ENCODE results near the gene IGF2BP1.
"Not testable (repeated sequence)": the region's sequence is repeated elsewhere in the genome, so short reads cannot be mapped to it uniquely, and the experiment has no call there.

Gene IGF2BP1

GRCh38 chr17:49055181-49055927 is 58.2 kb downstream of the IGF2BP1 start:
- DNase-seq = no peak

DNA sequence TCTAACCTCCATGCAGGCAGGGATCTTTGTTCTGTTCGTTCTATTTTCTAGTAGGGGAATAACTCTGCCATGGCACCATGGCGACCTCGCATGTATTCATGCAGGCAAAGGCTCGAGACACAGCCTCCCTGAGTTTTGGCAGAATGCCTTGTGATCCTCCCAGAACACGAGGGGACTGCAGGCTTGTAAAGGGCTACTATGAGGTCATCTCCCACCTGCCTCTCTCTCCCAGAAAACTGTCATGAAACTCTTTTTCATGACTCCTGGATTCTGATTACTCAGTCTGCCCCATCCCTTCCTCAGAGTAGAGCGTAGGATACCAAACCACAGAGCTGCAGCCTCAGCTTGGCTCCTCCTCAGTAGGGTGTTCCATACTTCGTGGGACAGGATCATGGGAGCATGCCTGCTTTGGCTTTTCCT is 64.3 kb downstream of the IGF2BP1 start:
- DNase-seq = no peak

GRCh38 chr17:49063652-49064051 is 66.5 kb downstream of the IGF2BP1 start:
- DNase-seq = no peak

- DNase-seq = no peak
Observed at GRCh38 chr17:49067163-49067562, 70.0 kb downstream of the IGF2BP1 start.

GRCh38 chr17:49069585-49070273 is 72.5 kb downstream of the IGF2BP1 start:
- no peak for DNase-seq

GRCh38 chr17:49071106-49071505 is 73.9 kb downstream of the IGF2BP1 start:
- no peak for DNase-seq

- DNase-seq = no peak
Observed at GRCh38 chr17:49074851-49075540, 77.8 kb downstream of the IGF2BP1 start.

DNA sequence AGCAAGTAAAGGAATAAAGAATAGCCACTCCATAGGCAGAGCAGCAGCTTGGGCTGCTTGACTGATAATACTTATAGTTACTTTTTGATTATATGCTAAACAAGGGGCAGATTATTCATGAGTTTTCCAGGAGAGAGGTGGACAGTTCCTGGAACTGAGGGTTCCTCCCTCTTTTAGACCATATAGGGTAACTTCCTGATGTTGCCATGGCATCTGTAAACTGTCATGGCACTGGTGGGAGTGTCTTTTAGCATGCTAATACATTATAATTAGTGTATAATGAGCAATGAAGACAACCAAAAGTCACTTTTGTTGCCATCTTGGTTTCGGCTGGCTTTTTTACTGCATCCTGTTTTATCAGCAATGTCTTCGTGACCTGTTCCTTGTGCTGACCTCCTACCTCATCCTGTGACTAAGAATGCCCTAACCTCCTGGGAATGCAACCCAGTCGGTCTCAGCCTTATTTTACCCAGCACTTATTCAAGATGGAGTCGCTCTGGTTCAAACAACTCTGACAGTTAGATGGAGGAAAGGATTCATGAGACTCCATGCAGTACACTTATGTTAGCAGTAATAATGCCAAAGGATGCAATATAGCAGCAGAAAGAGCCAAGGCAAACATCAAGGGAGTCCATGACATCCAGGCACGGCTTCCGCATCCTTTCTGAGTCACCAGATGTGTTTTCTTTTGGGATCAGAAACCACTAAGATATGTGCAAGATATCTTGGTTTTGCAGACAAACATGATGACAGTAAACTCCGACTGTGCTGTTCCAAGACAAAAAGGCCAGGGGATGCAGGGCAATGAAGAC is 79.6 kb downstream of the IGF2BP1 start:
- no peak for DNase-seq

- no peak for DNase-seq
Observed at GRCh38 chr17:49078248-49078647, 81.1 kb downstream of the IGF2BP1 start.

DNA sequence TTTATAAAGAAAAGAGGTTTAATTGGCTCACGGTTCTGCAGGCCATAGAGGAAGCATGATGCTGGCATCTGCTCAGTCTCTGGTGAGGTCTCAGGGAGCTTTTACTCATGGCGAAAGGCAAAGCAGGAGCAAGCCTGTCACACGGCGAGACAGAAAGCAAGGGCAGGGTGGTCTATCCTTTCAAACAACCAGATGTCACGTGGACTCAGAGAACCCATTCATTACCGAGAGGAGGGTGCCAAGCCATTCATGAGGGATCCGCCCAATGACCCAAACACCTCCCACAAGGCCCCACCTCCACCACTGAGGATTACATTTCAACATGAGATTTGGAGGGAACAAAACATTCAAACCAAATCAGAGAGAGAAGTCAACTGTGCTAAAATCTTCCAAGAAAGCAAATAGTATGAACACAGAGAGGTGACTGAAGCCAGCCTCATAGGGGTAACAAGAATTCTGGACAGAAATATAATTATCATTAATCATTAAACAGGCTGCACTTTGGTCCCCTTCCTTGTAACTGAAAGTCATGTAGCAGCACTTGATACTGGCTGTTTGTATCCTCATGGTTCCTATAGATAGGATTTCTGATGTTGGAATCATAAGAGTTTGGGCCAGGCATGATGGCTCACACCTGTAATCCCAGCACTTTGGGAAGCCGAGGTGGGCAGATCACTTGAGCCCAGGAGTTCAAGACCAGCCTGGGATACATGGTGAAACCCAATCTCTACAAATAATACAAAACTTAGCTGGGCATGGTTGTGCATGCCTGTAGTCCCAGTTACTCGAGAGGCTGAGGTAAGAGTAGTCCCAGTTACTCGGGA is 82.9 kb downstream of the IGF2BP1 start:
- no peak for DNase-seq

- DNase-seq = no peak
Observed at GRCh38 chr17:49082231-49082630, 85.0 kb downstream of the IGF2BP1 start.

DNA sequence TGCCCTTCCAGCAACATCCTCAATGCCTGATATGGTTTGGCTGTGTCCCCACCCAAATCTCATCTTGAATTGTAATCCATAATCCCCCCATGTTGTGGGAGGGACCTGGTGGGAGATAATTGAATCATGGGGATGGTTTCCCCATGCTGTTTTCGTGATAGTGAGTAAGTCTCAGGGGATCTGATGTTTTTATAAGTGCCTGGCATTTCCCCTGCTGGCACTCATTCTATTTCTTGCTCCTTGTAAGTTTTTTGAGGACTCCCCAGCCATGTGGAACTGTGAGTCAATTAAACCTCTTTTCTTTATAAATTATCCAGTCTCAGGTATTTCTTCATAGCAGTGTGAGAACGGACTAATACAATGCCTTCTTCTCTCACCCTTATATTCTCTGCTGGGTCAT is 87.9 kb downstream of the IGF2BP1 start:
- DNase-seq = not testable (repeated sequence)

DNA sequence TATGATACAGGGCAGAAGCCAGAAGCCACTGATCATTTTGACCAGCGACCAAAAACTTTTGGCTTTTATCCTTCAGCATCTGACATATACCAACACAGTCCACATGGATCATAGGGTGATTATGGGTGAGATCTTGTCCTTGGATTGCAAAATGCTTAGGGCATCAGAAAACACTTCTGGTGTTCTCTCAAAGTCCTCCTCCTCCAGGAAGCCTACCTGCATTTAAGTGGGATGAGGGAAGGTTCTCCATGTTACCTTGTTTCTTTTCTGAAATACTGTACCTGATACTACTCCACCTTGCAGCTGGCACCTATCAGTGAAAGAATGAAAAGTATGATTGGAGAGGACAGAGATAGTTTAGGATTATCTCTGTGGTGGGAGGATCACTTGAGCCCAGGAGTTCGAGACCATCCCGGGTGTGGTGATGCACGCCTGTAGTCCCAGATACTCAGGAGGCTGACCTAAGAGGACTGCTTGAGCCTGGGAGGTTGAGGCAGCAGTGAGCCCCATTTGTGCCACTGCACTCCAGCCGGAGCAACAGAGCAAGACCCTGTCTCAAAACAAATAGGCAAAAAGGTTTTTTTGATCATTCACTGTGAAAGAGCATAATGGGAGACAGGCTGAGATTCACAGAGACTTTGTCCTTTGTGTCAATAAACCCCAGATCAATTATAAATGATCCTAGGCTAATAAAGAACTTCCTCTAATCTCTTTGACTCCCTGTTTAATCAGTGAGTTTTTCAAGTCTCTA is 88.6 kb downstream of the IGF2BP1 start:
- no peak for DNase-seq

DNA sequence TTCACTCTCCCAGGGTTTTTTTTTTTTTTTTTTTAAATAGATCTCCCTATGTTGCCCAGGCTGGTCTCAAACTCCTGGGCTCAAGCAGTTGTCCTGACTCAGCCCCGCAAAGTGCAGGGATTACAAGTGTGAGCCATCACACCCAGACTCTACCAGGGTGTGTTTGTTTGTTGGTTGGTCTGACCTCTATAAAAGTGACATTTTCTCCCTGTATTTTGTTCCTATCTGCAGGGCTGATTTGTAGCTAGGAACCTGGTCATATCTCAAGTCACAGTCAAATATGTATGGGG is 89.1 kb downstream of the IGF2BP1 start:
- DNase-seq = no peak

GRCh38 chr17:49086649-49087048 is 89.5 kb downstream of the IGF2BP1 start:
- DNase-seq = no peak

GRCh38 chr17:49089094-49089493 is 91.9 kb downstream of the IGF2BP1 start:
- no peak for DNase-seq

GRCh38 chr17:49090878-49091594 is 93.9 kb downstream of the IGF2BP1 start:
- no peak for DNase-seq

GRCh38 chr17:49093131-49093530 is 95.9 kb downstream of the IGF2BP1 start:
- DNase-seq = no peak

- DNase-seq = no peak
Observed at GRCh38 chr17:49100601-49101000, 103.4 kb downstream of the IGF2BP1 start.

GRCh38 chr17:49101054-49101534 is 103.9 kb downstream of the IGF2BP1 start:
- no peak for DNase-seq

DNA sequence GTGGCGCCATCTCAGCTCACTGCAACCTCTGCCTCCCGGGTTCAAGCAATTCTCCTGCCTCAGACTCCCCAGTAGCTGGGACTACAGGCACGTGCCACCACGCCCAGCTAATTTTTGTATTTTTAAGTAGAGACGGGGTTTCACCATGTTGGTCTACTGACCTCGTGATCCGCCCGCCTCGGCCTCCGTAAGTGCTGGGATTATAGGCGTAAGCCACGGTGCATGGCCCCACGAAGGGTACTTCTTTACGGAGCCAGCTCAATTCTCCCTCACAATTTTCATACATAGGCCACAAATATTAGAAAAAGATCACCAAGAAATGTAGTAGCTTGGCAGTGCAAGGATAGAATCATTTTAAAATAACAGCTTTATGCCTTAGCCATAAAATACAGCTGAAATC is 106.2 kb downstream of the IGF2BP1 start:
- not testable (repeated sequence) for DNase-seq

Data from SHP77 treated with DMSO at 0.1 percent for 48 hours (cell line).